HCT116 (cell line): ENCODE data around the gene CNPY1. TPM values are rescaled to one million over a fixed set of nuclear protein-coding genes. Genes with fewer than 3 reads are reported as not detected.

Experiments used
- ATAC-seq: fragments of 200-7000 bp; cut with Tn5 transposase; 2 replicates; pipeline ENCODE4 v1.9.1; 2020; ENCODE audit warnings: mild to moderate bottlenecking, moderate library complexity
- BruUV-seq: library from RNA; stranded (reverse); fragments of 400-500 nt; replicated peaks from 2 replicates; lab custom pipeline; 2021; lab: Mats Ljungman, UMichigan
- CTCF ChIA-PET: fragments of 300-600 bp; sonication (Branson Sonifier 250); formaldehyde crosslinking; loops from one replicate; lab custom pipeline; 2021; ENCODE audit warnings: antibody characterized with exemption; lab: Charles Lee
- POLR2A ChIA-PET: fragments of 300-600, 350-600 bp; sonication (Branson Sonifier 250); formaldehyde crosslinking; loops from one replicate; lab custom pipeline; 2021; ENCODE audit warnings: antibody characterized with exemption; lab: Charles Lee
- RAD21 ChIA-PET, 2 experiments: fragments of 300-600 bp; sonication (Branson Sonifier 250); formaldehyde crosslinking; loops; one replicate each; lab custom pipeline; 2023; ENCODE audit warnings: low total read pairs in 2 of 2; ENCODE audit not compliant: uncharacterized antibody in 2 of 2, unreplicated experiment in 2 of 2, low non-redundant PET in 1 of 2; lab: Charles Lee
- DNase-seq: peaks from one replicate; pipeline ENCODE4 v3.0.0-alpha.2; 2010; ENCODE audit warnings: low read depth, low spot score
- H2AFZ ChIP-seq: fragments of 200-600 bp; shearing (Covaris generic), sonication (generic); 2 replicates; pipeline ENCODE4 v1.6.1; 2017; ENCODE audit warnings: low read depth, mixed run types, mixed read lengths, antibody characterized with exemption, low read length; ENCODE audit not compliant: poor library complexity, severe bottlenecking
- H3K27ac ChIP-seq: 2 replicates; pipeline ENCODE4 v1.5.1; 2012; ENCODE audit warnings: low read depth, low read length
- H3K27me3 ChIP-seq: fragments of 200-600 bp; sonication (generic); 2 replicates; pipeline ENCODE4 v1.6.1; 2016; ENCODE audit warnings: mixed run types, low read length, mixed read lengths; ENCODE audit not compliant: insufficient read depth
- H3K36me3 ChIP-seq, 2 experiments: fragments of 200-500 bp in 1 of 2; fragments of 200-600 bp in 1 of 2; sonication (Bioruptor generic) in 1 of 2; sonication (generic) in 1 of 2; 2 replicates each; pipeline versions ENCODE4 v1.5.1 to v1.6.1; 2014 to 2016; ENCODE audit warnings: low read length in 2 of 2, inconsistent platforms in 1 of 2, mixed read lengths in 1 of 2, mixed run types in 1 of 2; ENCODE audit not compliant: insufficient read depth in 2 of 2, control insufficient read depth in 1 of 2
- H3K4me1 ChIP-seq, 2 experiments: fragments of 200-600 bp in 1 of 2; sonication (generic) in 1 of 2; 2 replicates each; pipeline versions ENCODE4 v1.5.1 to v1.6.1; 2012 to 2017; ENCODE audit warnings: low read length in 2 of 2, inconsistent platforms in 1 of 2, mild to moderate bottlenecking in 1 of 2, mixed read lengths in 1 of 2, mixed run types in 1 of 2, moderate library complexity in 1 of 2; ENCODE audit not compliant: insufficient read depth in 2 of 2, control insufficient read depth in 1 of 2
- H3K4me2 ChIP-seq: fragments of 200-600 bp; sonication (generic); 2 replicates; pipeline ENCODE4 v1.6.1; 2017; ENCODE audit warnings: mixed run types, low read length, mixed read lengths
- H3K4me3 ChIP-seq, 2 experiments: fragments of 200-600 bp in 1 of 2; sonication (generic) in 1 of 2; replicated peaks in 1 of 2; 2 replicates each; pipeline ENCODE4 v1.5.1; 2011 to 2016; ENCODE audit warnings: low read length in 2 of 2, control low read depth in 1 of 2, low read depth in 1 of 2, mild to moderate bottlenecking in 1 of 2, mixed read lengths in 1 of 2, mixed run types in 1 of 2
- H3K79me2 ChIP-seq: fragments of 200-600 bp; sonication (generic); 2 replicates; pipeline ENCODE4 v1.6.1; 2017; ENCODE audit warnings: mild to moderate bottlenecking, mixed run types, low read length, moderate library complexity, mixed read lengths; ENCODE audit not compliant: insufficient read depth
- H3K9ac ChIP-seq: fragments of 200-600 bp; sonication (generic); 2 replicates; pipeline ENCODE4 v1.6.1; 2016; ENCODE audit warnings: low read length, mixed read lengths
- H3K9me2 ChIP-seq: fragments of 200-600 bp; sonication (generic), shearing (Covaris generic); 2 replicates; pipeline ENCODE4 v1.6.1; 2017; ENCODE audit warnings: mixed run types, mild to moderate bottlenecking, moderate library complexity; ENCODE audit not compliant: insufficient read depth
- H3K9me3 ChIP-seq, 2 experiments: fragments of 200-500 bp in 1 of 2; fragments of 200-600 bp in 1 of 2; sonication (Bioruptor generic) in 1 of 2; sonication (generic) in 1 of 2; 2 replicates each; pipeline ENCODE4 v1.6.1; 2014 to 2017; ENCODE audit warnings: low read length in 2 of 2, mixed read lengths in 2 of 2, inconsistent platforms in 1 of 2, low read depth in 1 of 2, mild to moderate bottlenecking in 1 of 2, mixed run types in 1 of 2, moderate library complexity in 1 of 2; ENCODE audit not compliant: control insufficient read depth in 1 of 2, insufficient read depth in 1 of 2
- H4K20me1 ChIP-seq: fragments of 200-600 bp; sonication (generic), shearing (Covaris generic); 2 replicates; pipeline ENCODE4 v1.6.1; 2017; ENCODE audit warnings: mixed run types, mild to moderate bottlenecking, moderate library complexity; ENCODE audit not compliant: insufficient read depth
- CBX3 ChIP-seq: IDR thresholded peaks from 2 replicates; pipeline ENCODE4 v1.6.1; 2012; ENCODE audit warnings: low read depth
- CEBPB ChIP-seq: IDR thresholded peaks from 2 replicates; pipeline ENCODE4 v1.6.1; 2012; ENCODE audit warnings: low read depth
- ELF1 ChIP-seq: IDR thresholded peaks from 2 replicates; pipeline ENCODE4 v1.6.1; 2012; ENCODE audit warnings: low read depth, borderline replicate concordance
- EZH2 ChIP-seq: fragments of 200-600 bp; sonication (generic); IDR thresholded peaks from 2 replicates; pipeline ENCODE4 v1.6.1; 2017; ENCODE audit warnings: antibody characterized with exemption, mixed run types
- EZH2phosphoT487 ChIP-seq: fragments of 200-600 bp; IDR thresholded peaks from 2 replicates; pipeline ENCODE4 v1.6.1; 2018; ENCODE audit warnings: antibody characterized with exemption, borderline replicate concordance
- JUND ChIP-seq: IDR thresholded peaks from 2 replicates; pipeline ENCODE4 v1.6.1; 2012
- POLR2AphosphoS5 ChIP-seq: IDR thresholded peaks from 2 replicates; pipeline ENCODE4 v1.6.1; 2011; ENCODE audit warnings: mild to moderate bottlenecking, low read depth, low read length, moderate library complexity
- SIN3A ChIP-seq: IDR thresholded peaks from 2 replicates; pipeline ENCODE4 v1.6.1; 2012; ENCODE audit warnings: low read depth
- SP1 ChIP-seq: IDR thresholded peaks from 2 replicates; pipeline ENCODE4 v1.6.1; 2012; ENCODE audit warnings: low read depth
- SRF ChIP-seq: IDR thresholded peaks from 2 replicates; pipeline ENCODE4 v1.6.1; 2012; ENCODE audit warnings: low read depth
- TCF7L2 ChIP-seq: IDR thresholded peaks from 2 replicates; pipeline ENCODE4 v1.7.0; 2011; ENCODE audit warnings: borderline replicate concordance, inconsistent platforms; ENCODE audit not compliant: insufficient read depth, insufficient read length; ENCODE audit errors: extremely low read depth
- YY1 ChIP-seq: IDR thresholded peaks from 2 replicates; pipeline ENCODE4 v1.6.1; 2011; ENCODE audit warnings: low read length, low read depth, moderate library complexity, mild to moderate bottlenecking; ENCODE audit not compliant: insufficient replicate concordance; ENCODE audit errors: extremely low read depth
- ZFX ChIP-seq: fragments of 450-650 bp; IDR thresholded peaks from 2 replicates; pipeline ENCODE4 v1.6.1; 2017
- ZNF274 ChIP-seq: fragments of 200-500 bp; sonication (Bioruptor generic); IDR thresholded peaks from 2 replicates; pipeline ENCODE4 v1.6.1; 2014; ENCODE audit warnings: mild to moderate bottlenecking, low read depth, low read length, inconsistent platforms
- intact Hi-C: fragments of 100-400 bp; cut with micrococcal nuclease; formaldehyde crosslinking; loops from 2 replicates; pipeline ENCODE4 v1.10.0; 2022
- total RNA-seq: library from RNA; stranded (reverse); gene quantifications from one replicate; pipeline ENCODE4 v1.2.1, GENCODE V29; 2021; ENCODE audit not compliant: unreplicated experiment
- TF ChIP-seq, protein P1 (sequence below): IDR thresholded peaks from 2 replicates; pipeline ENCODE4 v1.6.1; 2012
- TF ChIP-seq, protein P2 (sequence below), 3 experiments: fragments of 200-600 bp in 1 of 3; sonication (generic) in 1 of 3; IDR thresholded peaks in 2 of 3; conservative IDR thresholded peaks in 1 of 3; 2 replicates each; pipeline ENCODE4 v1.5.1; 2012 to 2017; ENCODE audit warnings: low read depth in 2 of 3, low read length in 2 of 3, antibody characterized with exemption in 1 of 3, borderline replicate concordance in 1 of 3, control low read depth in 1 of 3, mild to moderate bottlenecking in 1 of 3, mixed read lengths in 1 of 3, mixed run types in 1 of 3, moderate library complexity in 1 of 3; ENCODE audit not compliant: insufficient read depth in 1 of 3

The CNPY1 gene
- total RNA-seq, 1 experiment from 2014 or later: not detected

DNA sequence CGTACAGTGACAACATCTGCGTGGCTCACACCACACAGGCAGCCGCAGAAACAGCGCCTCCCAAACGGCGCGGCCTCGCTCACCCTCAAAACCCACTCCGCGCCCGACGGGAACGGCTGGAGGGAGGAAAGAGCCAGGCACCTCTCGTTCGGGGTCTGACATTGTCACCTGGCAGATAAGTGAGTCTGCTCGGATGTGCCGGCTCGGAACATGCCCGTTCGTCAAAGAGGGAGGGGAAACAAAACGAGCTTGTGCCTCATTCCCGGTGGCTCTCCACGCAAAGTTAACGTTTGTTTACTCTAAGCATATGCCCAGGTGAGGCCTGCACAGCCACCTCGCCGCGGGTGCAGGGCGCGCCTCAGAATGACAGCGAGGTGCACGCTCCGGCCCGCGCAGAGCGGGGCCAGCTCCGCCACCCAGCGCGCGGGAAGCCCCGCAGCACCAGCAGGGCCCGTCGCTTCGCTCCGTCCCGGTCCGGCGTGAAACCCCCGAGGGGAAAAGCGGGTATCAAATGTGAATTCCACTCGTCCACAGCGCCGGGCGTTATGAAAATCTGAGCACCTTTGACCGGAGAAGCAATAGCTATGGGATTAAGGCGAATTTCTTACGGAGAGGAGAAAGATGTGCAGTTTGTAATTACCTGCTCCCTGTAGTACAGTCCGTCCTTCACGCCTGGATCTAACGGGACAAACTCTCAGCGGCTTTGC is 13.1 kb downstream of the CNPY1 start:
- H3K36me3 ChIP-seq: no peaks in the 10 kb centered on the region
- no peak overlapping the region for H2AFZ ChIP-seq
- ChIA-PET POLR2A (no interaction called here), CTCF (no interaction called here), RAD21 (no interaction called here)
- H3K4me2 ChIP-seq: no peak overlapping the region
- intact Hi-C loops: loop anchor here (10.0 kb wide), 2 partner anchors 118 to 148 kb away; no protein-coding TSS in a partner anchor
- H3K79me2 ChIP-seq: no peaks in the 10 kb centered on the region
- H3K27ac ChIP-seq: no peak overlapping the region
- H4K20me1 ChIP-seq: no peaks in the 10 kb centered on the region
- peaks cover 13% of the 10 kb centered on the region; the same call in 1 of the 2 replicates for H3K27me3 ChIP-seq
- no TSS peak for BruUV-seq
- ATAC-seq (peak; percentile 9; the same call in 1 of the 2 replicates), DNase-seq (no peak)
- no peak overlapping the region for H3K9ac ChIP-seq
- H3K4me3 ChIP-seq: no peak overlapping the region
- TF ChIP-seq, protein P1, sequence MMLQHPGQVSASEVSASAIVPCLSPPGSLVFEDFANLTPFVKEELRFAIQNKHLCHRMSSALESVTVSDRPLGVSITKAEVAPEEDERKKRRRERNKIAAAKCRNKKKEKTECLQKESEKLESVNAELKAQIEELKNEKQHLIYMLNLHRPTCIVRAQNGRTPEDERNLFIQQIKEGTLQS: no peak
- TF ChIP-seq JUND (no peak), CEBPB (no peak), POLR2AphosphoS5 (no peak), CBX3 (no peak), EZH2phosphoT487 (no peak), TCF7L2 (no peak), EZH2 (no peak), ZFX (no peak), SP1 (no peak), SIN3A (no peak), ELF1 (no peak), SRF (no peak), YY1 (no peak), ZNF274 (no peak)
- TF ChIP-seq, protein P2, sequence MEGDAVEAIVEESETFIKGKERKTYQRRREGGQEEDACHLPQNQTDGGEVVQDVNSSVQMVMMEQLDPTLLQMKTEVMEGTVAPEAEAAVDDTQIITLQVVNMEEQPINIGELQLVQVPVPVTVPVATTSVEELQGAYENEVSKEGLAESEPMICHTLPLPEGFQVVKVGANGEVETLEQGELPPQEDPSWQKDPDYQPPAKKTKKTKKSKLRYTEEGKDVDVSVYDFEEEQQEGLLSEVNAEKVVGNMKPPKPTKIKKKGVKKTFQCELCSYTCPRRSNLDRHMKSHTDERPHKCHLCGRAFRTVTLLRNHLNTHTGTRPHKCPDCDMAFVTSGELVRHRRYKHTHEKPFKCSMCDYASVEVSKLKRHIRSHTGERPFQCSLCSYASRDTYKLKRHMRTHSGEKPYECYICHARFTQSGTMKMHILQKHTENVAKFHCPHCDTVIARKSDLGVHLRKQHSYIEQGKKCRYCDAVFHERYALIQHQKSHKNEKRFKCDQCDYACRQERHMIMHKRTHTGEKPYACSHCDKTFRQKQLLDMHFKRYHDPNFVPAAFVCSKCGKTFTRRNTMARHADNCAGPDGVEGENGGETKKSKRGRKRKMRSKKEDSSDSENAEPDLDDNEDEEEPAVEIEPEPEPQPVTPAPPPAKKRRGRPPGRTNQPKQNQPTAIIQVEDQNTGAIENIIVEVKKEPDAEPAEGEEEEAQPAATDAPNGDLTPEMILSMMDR (IDR thresholded peaks at IDR 0.05 in 2 of 3, conservative IDR thresholded peaks at IDR 0.05 in 1 of 3; ENCODE audit: borderline replicate concordance in 1 of 3, insufficient read depth in 1 of 3, low read depth in 2 of 3, low read length in 2 of 3): no peak
- no peaks in the 10 kb centered on the region for H3K9me2 ChIP-seq
- H3K9me3 ChIP-seq: no peaks in the 10 kb centered on the region
- no peaks in the 10 kb centered on the region for H3K4me1 ChIP-seq
